ENCODE measurements around the gene STIM1.

STIM1 gene

GRCh38 chr11:3865388-3866193, 10.1 kb downstream of the STIM1 start:
- peaks cover 22 to 34% of the 10 kb centered on the region in 2 donors for H3K4me1 ChIP-seq (ENCODE audit: control insufficient read depth in 2 of 2, insufficient read depth in 2 of 2, low read length in 2 of 2)

GRCh38 chr11:3866206-3866605, 10.7 kb downstream of the STIM1 start:
- Histone ChIP-seq H3K9me3 (ENCODE audit: control insufficient read depth in 2 of 2, low read length in 2 of 2) (no peaks in the 10 kb centered on the region), H3K4me1 (ENCODE audit: control insufficient read depth in 2 of 2, insufficient read depth in 2 of 2, low read length in 2 of 2) (peaks cover 21 to 29% of the 10 kb centered on the region in 2 donors), H3K27ac (ENCODE audit: low read depth in 2 of 2, low read length in 2 of 2) (peak overlapping the region in 1 of 2 donors; percentile 28), H3K4me3 (ENCODE audit: low read length in 2 of 2) (peak overlapping the region in 1 of 2 donors; percentile 28), H3K36me3 (ENCODE audit: control insufficient read depth in 2 of 2, insufficient read depth in 2 of 2, low read length in 2 of 2) (no peaks in the 10 kb centered on the region), H3K9ac (ENCODE audit: low read depth in 1 of 2, low read length in 2 of 2) (peak overlapping the region in 1 of 2 donors; percentile 43), H3K27me3 (ENCODE audit: control insufficient read depth in 2 of 2, insufficient read depth in 2 of 2, low read length in 2 of 2) (no peaks in the 10 kb centered on the region)

More at GRCh38 chr11:3865388-3866193, 10.1 kb downstream of the STIM1 start:
- Histone ChIP-seq H3K4me3 (ENCODE audit: low read length in 2 of 2) (peak overlapping the region in 1 of 2 donors; percentile 28), H3K9ac (ENCODE audit: low read depth in 1 of 2, low read length in 2 of 2) (no peak overlapping the region), H3K27ac (ENCODE audit: low read depth in 2 of 2, low read length in 2 of 2) (peak overlapping the region; percentile 9 to 28), H3K9me3 (ENCODE audit: control insufficient read depth in 2 of 2, low read length in 2 of 2) (no peaks in the 10 kb centered on the region), H3K27me3 (ENCODE audit: control insufficient read depth in 2 of 2, insufficient read depth in 2 of 2, low read length in 2 of 2) (no peaks in the 10 kb centered on the region), H3K36me3 (ENCODE audit: control insufficient read depth in 2 of 2, insufficient read depth in 2 of 2, low read length in 2 of 2) (no peaks in the 10 kb centered on the region)

GRCh38 chr11:3866836-3867208, 11.4 kb downstream of the STIM1 start:
- Histone ChIP-seq H3K27ac (ENCODE audit: low read depth in 2 of 2, low read length in 2 of 2) (peak overlapping the region in 1 of 2 donors; percentile 17), H3K9ac (ENCODE audit: low read depth in 1 of 2, low read length in 2 of 2) (no peak overlapping the region), H3K27me3 (ENCODE audit: control insufficient read depth in 2 of 2, insufficient read depth in 2 of 2, low read length in 2 of 2) (no peaks in the 10 kb centered on the region), H3K4me1 (ENCODE audit: control insufficient read depth in 2 of 2, insufficient read depth in 2 of 2, low read length in 2 of 2) (peaks cover 21 to 29% of the 10 kb centered on the region in 2 donors), H3K4me3 (ENCODE audit: low read length in 2 of 2) (no peak overlapping the region), H3K9me3 (ENCODE audit: control insufficient read depth in 2 of 2, low read length in 2 of 2) (no peaks in the 10 kb centered on the region), H3K36me3 (ENCODE audit: control insufficient read depth in 2 of 2, insufficient read depth in 2 of 2, low read length in 2 of 2) (no peaks in the 10 kb centered on the region)

GRCh38 chr11:3867209-3868091, 12.0 kb downstream of the STIM1 start:
- H3K27me3 ChIP-seq (ENCODE audit: control insufficient read depth in 2 of 2, insufficient read depth in 2 of 2, low read length in 2 of 2): no peaks in the 10 kb centered on the region
- no peaks in the 10 kb centered on the region for H3K36me3 ChIP-seq (ENCODE audit: control insufficient read depth in 2 of 2, insufficient read depth in 2 of 2, low read length in 2 of 2)
- no peak overlapping the region for H3K4me3 ChIP-seq (ENCODE audit: low read length in 2 of 2)
- no peak overlapping the region for H3K9ac ChIP-seq (ENCODE audit: low read depth in 1 of 2, low read length in 2 of 2)
- peak overlapping the region in 1 of 2 donors; percentile 17 for H3K27ac ChIP-seq (ENCODE audit: low read depth in 2 of 2, low read length in 2 of 2)
- peaks cover 21 to 29% of the 10 kb centered on the region in 2 donors for H3K4me1 ChIP-seq (ENCODE audit: control insufficient read depth in 2 of 2, insufficient read depth in 2 of 2, low read length in 2 of 2)
- H3K9me3 ChIP-seq (ENCODE audit: control insufficient read depth in 2 of 2, low read length in 2 of 2): no peaks in the 10 kb centered on the region

GRCh38 chr11:3873712-3874349, 18.4 kb downstream of the STIM1 start:
- Histone ChIP-seq H3K27me3 (ENCODE audit: control insufficient read depth in 2 of 2, insufficient read depth in 2 of 2, low read length in 2 of 2) (no peaks in the 10 kb centered on the region), H3K9me3 (ENCODE audit: control insufficient read depth in 2 of 2, low read length in 2 of 2) (no peaks in the 10 kb centered on the region), H3K27ac (ENCODE audit: low read depth in 2 of 2, low read length in 2 of 2) (no peak overlapping the region), H3K9ac (ENCODE audit: low read depth in 1 of 2, low read length in 2 of 2) (no peak overlapping the region), H3K4me1 (ENCODE audit: control insufficient read depth in 2 of 2, insufficient read depth in 2 of 2, low read length in 2 of 2) (peaks cover 8 to 11% of the 10 kb centered on the region in 2 donors), H3K4me3 (ENCODE audit: low read length in 2 of 2) (no peak overlapping the region), H3K36me3 (ENCODE audit: control insufficient read depth in 2 of 2, insufficient read depth in 2 of 2, low read length in 2 of 2) (no peaks in the 10 kb centered on the region)

- peaks cover 25 to 28% of the 10 kb centered on the region in 2 donors for H3K4me1 ChIP-seq (ENCODE audit: control insufficient read depth in 2 of 2, insufficient read depth in 2 of 2, low read length in 2 of 2)
- no peaks in the 10 kb centered on the region for H3K27me3 ChIP-seq (ENCODE audit: control insufficient read depth in 2 of 2, insufficient read depth in 2 of 2, low read length in 2 of 2)
- H3K27ac ChIP-seq (ENCODE audit: low read depth in 2 of 2, low read length in 2 of 2): no peak overlapping the region
- no peak overlapping the region for H3K4me3 ChIP-seq (ENCODE audit: low read length in 2 of 2)
- H3K36me3 ChIP-seq (ENCODE audit: control insufficient read depth in 2 of 2, insufficient read depth in 2 of 2, low read length in 2 of 2): no peaks in the 10 kb centered on the region
- no peaks in the 10 kb centered on the region for H3K9me3 ChIP-seq (ENCODE audit: control insufficient read depth in 2 of 2, low read length in 2 of 2)
- no peak overlapping the region for H3K9ac ChIP-seq (ENCODE audit: low read depth in 1 of 2, low read length in 2 of 2)
These were observed 21.1 kb downstream of the STIM1 start for GRCh38 chr11:3876613-3877012.

- Histone ChIP-seq H3K4me1 (ENCODE audit: control insufficient read depth in 2 of 2, insufficient read depth in 2 of 2, low read length in 2 of 2) (peaks cover 25 to 28% of the 10 kb centered on the region in 2 donors), H3K27me3 (ENCODE audit: control insufficient read depth in 2 of 2, insufficient read depth in 2 of 2, low read length in 2 of 2) (no peaks in the 10 kb centered on the region), H3K4me3 (ENCODE audit: low read length in 2 of 2) (no peak overlapping the region), H3K36me3 (ENCODE audit: control insufficient read depth in 2 of 2, insufficient read depth in 2 of 2, low read length in 2 of 2) (no peaks in the 10 kb centered on the region), H3K9ac (ENCODE audit: low read depth in 1 of 2, low read length in 2 of 2) (peak overlapping the region in 1 of 2 donors; percentile 14), H3K27ac (ENCODE audit: low read depth in 2 of 2, low read length in 2 of 2) (peak overlapping the region in 1 of 2 donors; percentile 48), H3K9me3 (ENCODE audit: control insufficient read depth in 2 of 2, low read length in 2 of 2) (no peaks in the 10 kb centered on the region)
These were observed 22.1 kb downstream of the STIM1 start for GRCh38 chr11:3877364-3878257.

GRCh38 chr11:3878258-3878584, 22.8 kb downstream of the STIM1 start:
- peak overlapping the region in 1 of 2 donors; percentile 14 for H3K9ac ChIP-seq (ENCODE audit: low read depth in 1 of 2, low read length in 2 of 2)
- no peaks in the 10 kb centered on the region for H3K9me3 ChIP-seq (ENCODE audit: control insufficient read depth in 2 of 2, low read length in 2 of 2)
- H3K27me3 ChIP-seq (ENCODE audit: control insufficient read depth in 2 of 2, insufficient read depth in 2 of 2, low read length in 2 of 2): no peaks in the 10 kb centered on the region
- H3K4me3 ChIP-seq (ENCODE audit: low read length in 2 of 2): no peak overlapping the region
- H3K4me1 ChIP-seq (ENCODE audit: control insufficient read depth in 2 of 2, insufficient read depth in 2 of 2, low read length in 2 of 2): peaks cover 25 to 28% of the 10 kb centered on the region in 2 donors
- peak overlapping the region in 1 of 2 donors; percentile 48 for H3K27ac ChIP-seq (ENCODE audit: low read depth in 2 of 2, low read length in 2 of 2)
- no peaks in the 10 kb centered on the region for H3K36me3 ChIP-seq (ENCODE audit: control insufficient read depth in 2 of 2, insufficient read depth in 2 of 2, low read length in 2 of 2)

GRCh38 chr11:3879216-3879966, 23.9 kb downstream of the STIM1 start:
- Histone ChIP-seq H3K9me3 (ENCODE audit: control insufficient read depth in 2 of 2, low read length in 2 of 2) (no peaks in the 10 kb centered on the region), H3K9ac (ENCODE audit: low read depth in 1 of 2, low read length in 2 of 2) (peak overlapping the region in 1 of 2 donors; percentile 15), H3K36me3 (ENCODE audit: control insufficient read depth in 2 of 2, insufficient read depth in 2 of 2, low read length in 2 of 2) (no peaks in the 10 kb centered on the region), H3K4me3 (ENCODE audit: low read length in 2 of 2) (no peak overlapping the region), H3K27me3 (ENCODE audit: control insufficient read depth in 2 of 2, insufficient read depth in 2 of 2, low read length in 2 of 2) (no peaks in the 10 kb centered on the region), H3K4me1 (ENCODE audit: control insufficient read depth in 2 of 2, insufficient read depth in 2 of 2, low read length in 2 of 2) (peaks cover 25 to 28% of the 10 kb centered on the region in 2 donors), H3K27ac (ENCODE audit: low read depth in 2 of 2, low read length in 2 of 2) (peak overlapping the region in 1 of 2 donors; percentile 28)

Data from mucosa of rectum (tissue), 2 donors.